GM08714 (cell line): ENCODE results near the gene POU2AF3.
"Not testable (repeated sequence)": the region's sequence is repeated elsewhere in the genome, so short reads cannot be mapped to it uniquely, and the experiment has no call there.

Experiments
- H3K4me3 ChIP-seq: fragments of 200-500 bp; sonication (Bioruptor generic); 2 replicates; pipeline ENCODE4 v1.5.1; 2014; ENCODE audit warnings: mild to moderate bottlenecking, low read length, inconsistent platforms
- ZNF274 ChIP-seq: IDR thresholded peaks from 2 replicates; pipeline ENCODE4 v1.6.1; 2012; ENCODE audit warnings: mild to moderate bottlenecking, low read depth, low read length

Gene POU2AF3

GRCh38 chr11:111306321-111306720 is 8.0 kb downstream of the POU2AF3 start:
- TF ChIP-seq ZNF274: no peak
- no peak overlapping the region for H3K4me3 ChIP-seq

GRCh38 chr11:111307472-111308108 is 9.2 kb downstream of the POU2AF3 start:
- H3K4me3 ChIP-seq: no peak overlapping the region
- TF ChIP-seq ZNF274: no peak

GRCh38 chr11:111308140-111308539 is 9.8 kb downstream of the POU2AF3 start:
- H3K4me3 ChIP-seq: no peak overlapping the region
- no peak for TF ChIP-seq ZNF274

DNA sequence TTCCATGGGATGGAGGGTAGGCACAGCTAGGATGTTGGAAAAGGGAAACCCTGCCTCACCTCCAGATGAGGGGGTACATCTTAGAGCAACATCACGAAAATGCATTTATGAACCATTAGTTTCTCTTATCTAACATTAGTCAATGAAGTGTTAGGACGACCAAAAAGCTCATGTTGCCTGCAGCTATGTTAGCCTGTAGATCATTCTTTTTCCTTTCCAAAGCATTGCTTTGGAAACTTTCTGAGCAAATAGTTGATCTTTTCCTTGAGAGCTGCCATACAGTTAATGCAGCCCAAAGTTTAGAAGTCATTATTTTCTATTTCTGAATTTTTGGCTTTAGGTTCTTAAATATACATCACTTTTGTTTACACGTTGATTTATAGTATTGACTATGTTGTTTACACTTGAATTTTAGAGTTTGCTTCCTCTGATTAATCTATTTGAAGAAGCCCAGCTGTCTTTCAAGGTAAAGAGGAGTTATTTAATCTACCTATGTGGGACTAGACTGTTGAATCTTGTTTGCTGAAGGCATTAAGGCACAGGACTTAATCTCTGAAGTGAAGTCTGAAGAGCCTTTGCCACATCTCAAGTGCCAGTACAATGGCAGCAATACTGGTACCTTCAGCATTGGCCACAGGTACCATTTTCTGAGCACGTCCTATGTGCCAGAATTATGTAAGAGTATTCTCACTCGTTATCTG is 11.0 kb downstream of the POU2AF3 start:
- TF ChIP-seq ZNF274: no peak
- no peak overlapping the region for H3K4me3 ChIP-seq

GRCh38 chr11:111310088-111310487 is 11.7 kb downstream of the POU2AF3 start:
- no peak for TF ChIP-seq ZNF274
- H3K4me3 ChIP-seq: no peak overlapping the region

- TF ChIP-seq ZNF274: no peak
- no peak overlapping the region for H3K4me3 ChIP-seq
Observed at GRCh38 chr11:111310723-111311122, 12.4 kb downstream of the POU2AF3 start.

- TF ChIP-seq ZNF274: no peak
- no peak overlapping the region for H3K4me3 ChIP-seq
Observed at GRCh38 chr11:111312076-111312475, 13.7 kb downstream of the POU2AF3 start.

- H3K4me3 ChIP-seq: no peak overlapping the region
- TF ChIP-seq ZNF274: no peak
Observed at GRCh38 chr11:111319296-111319695, 20.9 kb downstream of the POU2AF3 start.

DNA sequence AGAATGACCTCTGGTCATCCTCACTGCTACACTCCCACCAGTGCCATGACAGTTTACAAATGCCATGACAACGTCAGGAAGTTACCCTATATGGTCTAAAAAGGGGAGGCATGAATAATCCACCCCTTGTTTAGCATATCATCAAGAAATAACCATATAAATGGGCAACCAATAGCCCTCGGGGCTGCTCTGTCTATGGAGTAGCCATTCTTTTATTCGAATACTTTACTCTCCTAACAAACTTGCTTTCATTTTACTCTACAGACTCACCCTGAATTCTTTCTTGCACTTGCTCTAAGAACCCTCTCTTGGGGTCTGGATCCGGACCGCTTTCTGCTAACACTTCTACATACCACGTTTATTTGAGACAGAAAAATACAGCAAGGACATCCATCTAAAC is 21.9 kb downstream of the POU2AF3 start:
- H3K4me3 ChIP-seq: not testable (repeated sequence)

DNA sequence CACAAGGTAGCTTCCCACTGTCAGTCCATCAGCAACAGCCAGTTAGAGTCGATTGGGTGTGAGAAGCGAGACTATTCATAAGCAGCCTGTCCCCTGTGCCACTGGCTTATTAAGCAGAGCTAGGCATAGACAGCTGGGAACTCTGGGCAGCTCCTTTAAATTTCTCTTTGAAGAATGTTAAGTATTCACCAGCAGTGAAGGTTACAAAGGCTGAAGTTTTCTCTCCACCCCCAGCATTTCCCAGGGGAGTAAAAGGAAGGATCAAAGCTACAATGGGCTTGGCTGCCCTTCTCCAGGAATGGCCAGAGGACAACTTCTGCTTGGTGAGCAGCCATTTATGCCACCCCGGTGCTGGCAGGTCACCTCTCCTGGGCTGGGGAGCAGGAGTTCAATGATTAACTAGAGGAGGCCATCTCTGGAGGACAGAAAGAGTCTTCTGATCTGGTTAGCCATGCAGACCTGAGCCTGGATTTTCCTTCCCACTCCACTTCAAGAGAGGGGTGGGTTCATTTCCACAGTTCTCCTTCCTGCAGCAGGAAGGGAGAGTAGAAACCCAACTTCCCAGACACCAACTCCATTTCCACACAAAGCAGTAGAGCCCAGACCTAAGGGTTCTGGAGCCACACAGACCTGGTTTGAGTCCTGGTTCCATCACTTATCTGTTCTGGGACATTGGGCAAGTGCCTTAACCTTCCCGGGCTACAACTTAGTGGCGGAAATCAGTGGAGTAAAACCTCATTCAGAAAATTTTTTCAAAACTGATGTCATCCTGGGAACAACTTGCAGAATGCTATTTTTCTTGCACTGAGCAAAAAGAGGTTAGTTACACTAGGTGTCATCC is 22.6 kb downstream of the POU2AF3 start:
- no peak for TF ChIP-seq ZNF274
- H3K4me3 ChIP-seq: no peak overlapping the region

- no peak for TF ChIP-seq ZNF274
Observed at GRCh38 chr11:111322534-111322933, 24.2 kb downstream of the POU2AF3 start.

DNA sequence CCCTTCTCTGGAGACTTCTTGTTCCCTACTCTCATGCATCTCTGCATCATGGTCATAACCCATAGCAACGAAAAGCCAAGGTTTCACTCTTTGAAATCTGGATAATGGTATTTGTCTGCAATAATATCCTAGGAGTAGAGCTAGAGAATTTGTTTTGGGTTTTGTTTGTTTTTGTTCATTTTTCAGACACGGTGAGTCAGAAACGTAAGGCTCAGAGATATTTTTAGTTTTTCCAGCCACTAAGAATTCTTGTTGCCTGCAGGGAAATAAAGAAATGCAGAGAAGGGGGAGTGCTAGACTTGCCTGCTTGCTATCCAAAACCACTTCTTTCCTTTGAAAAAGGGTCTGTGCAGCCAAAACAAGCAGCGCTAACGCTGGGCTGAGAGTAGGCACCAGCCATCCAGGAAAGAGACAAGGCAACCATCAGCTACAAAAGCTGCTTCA is 26.0 kb downstream of the POU2AF3 start:
- no peak for TF ChIP-seq ZNF274
- no peak overlapping the region for H3K4me3 ChIP-seq

More at GRCh38 chr11:111322534-111322933, 24.2 kb downstream of the POU2AF3 start:
- H3K4me3 ChIP-seq: no peak overlapping the region

DNA sequence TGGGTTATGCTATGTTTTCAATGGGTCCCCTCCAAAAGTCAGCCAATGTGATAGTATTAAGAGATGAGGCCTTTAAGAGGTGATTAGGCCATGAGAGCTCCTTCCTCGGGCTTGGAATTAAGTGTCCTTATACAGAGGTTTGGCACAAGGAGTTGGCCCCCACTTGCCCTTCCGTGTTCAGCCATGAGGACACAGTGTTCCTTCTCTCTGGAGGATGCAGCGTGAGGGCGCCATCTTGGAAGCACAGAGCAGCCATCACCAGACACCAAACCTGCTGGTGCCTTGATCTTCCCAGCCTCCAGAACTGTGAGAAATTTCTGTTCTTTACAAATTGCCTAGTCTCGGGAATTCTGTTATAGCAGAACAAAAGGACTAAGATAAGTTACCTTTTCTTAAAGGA is 26.9 kb downstream of the POU2AF3 start:
- H3K4me3 ChIP-seq: no peak overlapping the region
- TF ChIP-seq ZNF274: no peak

DNA sequence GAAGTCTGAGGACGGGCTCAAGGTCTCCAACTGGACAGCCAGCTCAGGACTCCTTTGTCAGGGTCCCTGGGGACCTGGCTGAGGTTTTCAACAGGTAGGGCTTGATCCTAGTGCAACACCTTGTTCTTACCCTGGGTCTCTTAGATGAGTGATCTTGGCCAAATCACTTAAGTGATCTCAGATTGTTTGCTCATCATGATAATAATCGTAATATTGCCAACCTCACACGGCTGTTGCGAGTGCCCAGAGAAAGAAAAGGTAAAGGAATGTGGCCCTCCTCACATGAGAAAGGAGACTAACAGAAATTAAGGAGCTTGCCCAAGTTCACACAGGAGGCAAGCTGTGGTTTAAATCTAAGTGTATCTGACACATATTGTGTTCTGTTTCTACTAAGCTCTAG is 28.5 kb downstream of the POU2AF3 start:
- TF ChIP-seq ZNF274: no peak
- H3K4me3 ChIP-seq: no peak overlapping the region
